Hepatocyte (in vitro differentiated cells): ENCODE results near the gene LINS1. TPM values are rescaled to one million over a fixed set of nuclear protein-coding genes. Genes with fewer than 3 reads are reported as not detected.

Experiments
- DNase-seq: peaks from one replicate; pipeline ENCODE4 v3.0.0-alpha.2; 2016; ENCODE audit warnings: low spot score
- H2AFZ ChIP-seq: fragments of 200-600 bp; sonication (generic); 2 replicates; pipeline ENCODE4 v1.6.0; 2016; ENCODE audit warnings: antibody characterized with exemption, mild to moderate bottlenecking
- H3K27ac ChIP-seq: fragments of 200-600 bp; sonication (generic); 2 replicates; pipeline ENCODE4 v1.5.1; 2016; ENCODE audit warnings: mild to moderate bottlenecking
- H3K27me3 ChIP-seq: fragments of 200-600 bp; sonication (generic); 2 replicates; pipeline ENCODE4 v1.6.1; 2016
- H3K36me3 ChIP-seq: fragments of 200-600 bp; sonication (generic); replicated peaks from 2 replicates; pipeline ENCODE4 v1.5.1; 2016; ENCODE audit warnings: low read depth; ENCODE audit not compliant: insufficient read depth
- H3K4me1 ChIP-seq: fragments of 200-600 bp; sonication (generic); 2 replicates; pipeline ENCODE4 v1.5.1; 2016; ENCODE audit warnings: mild to moderate bottlenecking, moderate library complexity; ENCODE audit not compliant: insufficient read depth
- H3K4me2 ChIP-seq: fragments of 200-600 bp; sonication (generic); 2 replicates; pipeline ENCODE4 v1.6.0; 2016
- H3K4me3 ChIP-seq: fragments of 200-600 bp; sonication (generic); 2 replicates; pipeline ENCODE4 v1.5.1; 2016; ENCODE audit warnings: mild to moderate bottlenecking
- H3K79me2 ChIP-seq: fragments of 200-600 bp; sonication (generic); 2 replicates; pipeline ENCODE4 v1.6.0; 2017; ENCODE audit warnings: mild to moderate bottlenecking
- H3K9me2 ChIP-seq: fragments of 200-600 bp; sonication (generic); replicated peaks from 2 replicates; pipeline ENCODE4 v1.6.0; 2017; ENCODE audit warnings: mild to moderate bottlenecking; ENCODE audit not compliant: insufficient read depth
- H3K9me3 ChIP-seq: fragments of 200-600 bp; sonication (generic); 2 replicates; pipeline ENCODE4 v1.5.1; 2016; ENCODE audit warnings: low read depth, mild to moderate bottlenecking
- H4K20me1 ChIP-seq: fragments of 200-600 bp; sonication (generic); 2 replicates; pipeline ENCODE4 v1.6.0; 2016; ENCODE audit warnings: mild to moderate bottlenecking; ENCODE audit not compliant: insufficient read depth, poor library complexity, severe bottlenecking
- CTCF ChIP-seq: fragments of 200-600 bp; sonication (generic); IDR thresholded peaks from 2 replicates; pipeline ENCODE4 v1.5.1; 2016; ENCODE audit warnings: antibody characterized with exemption, mild to moderate bottlenecking; ENCODE audit not compliant: poor library complexity
- EZH2 ChIP-seq: fragments of 200-600 bp; sonication (generic); IDR thresholded peaks from 2 replicates; pipeline ENCODE4 v1.6.1; 2016; ENCODE audit warnings: antibody characterized with exemption, mild to moderate bottlenecking, borderline replicate concordance
- EZH2phosphoT487 ChIP-seq: fragments of 200-600 bp; sonication (generic); IDR thresholded peaks from one replicate; pipeline ENCODE4 v1.6.1; 2018; ENCODE audit warnings: antibody characterized with exemption, mild to moderate bottlenecking, low read depth, moderate library complexity; ENCODE audit not compliant: unreplicated experiment, severe bottlenecking
- WGBS: methylation state at CpG from one replicate; pipeline ENCODE4 v1.1.6; 2016; ENCODE audit warnings: low lambda C conversion rate; ENCODE audit errors: missing lambda C conversion rate; 5-methylcytosine and 5-hydroxymethylcytosine counted together
- polyA plus RNA-seq: library from polyadenylated mRNA; unstranded; fragments of >200 nt; fragmentation: Nextera tagmentation; extraction: Ambion mirVana; gene quantifications from 2 replicates; pipeline ENCODE4 v1.2.1, GENCODE V29; 2016
- total RNA-seq: library from RNA; depleted of rRNA; stranded (reverse); fragments of >200 nt; gene quantifications from 2 replicates; pipeline ENCODE4 v1.2.3, GENCODE V29; 2014

Gene LINS1
- total RNA-seq (26.3 and 38.0 TPM in 2 replicates), polyA plus RNA-seq (3.2 and 8.1 TPM in 2 replicates)

- 2% methylated on average over 34 of the region's 51 CpGs for WGBS
- peak within 1 kb of the TSS; percentile 80 for H2AFZ ChIP-seq
- peak within 1 kb of the TSS; percentile 87 for H3K27ac ChIP-seq
Measured at GRCh38 chr15:100602064-100602822, at the start of gene LINS1, which contains the start of gene ASB7. LINS1 (minus strand) TSS chr15:100602184; CDS start chr15:100580842, 21,342 bp downstream. ASB7 (plus strand) TSS chr15:100602589; CDS start chr15:100612217, 9,628 bp downstream.

GRCh38 chr15:100651253-100651652 is 49.3 kb upstream of the LINS1 start:
- H3K79me2 ChIP-seq = peaks cover 4% of the 10 kb centered on the region
- H3K9me2 ChIP-seq = no peaks in the 10 kb centered on the region
- H3K4me3 ChIP-seq = no peak overlapping the region
- TF ChIP-seq EZH2phosphoT487 (no peak), EZH2 (no peak), CTCF (no peak)
- H3K27me3 ChIP-seq = no peaks in the 10 kb centered on the region
- H4K20me1 ChIP-seq = no peaks in the 10 kb centered on the region
- no peaks in the 10 kb centered on the region for H3K4me1 ChIP-seq
- H3K9me3 ChIP-seq = no peaks in the 10 kb centered on the region
- no peak overlapping the region for H3K4me2 ChIP-seq
- no peaks in the 10 kb centered on the region for H3K36me3 ChIP-seq
- DNase-seq = no peak
- WGBS = 95% methylated on average over 5 of the region's 5 CpGs
- H2AFZ ChIP-seq = no peak overlapping the region
- H3K27ac ChIP-seq = no peak overlapping the region

More at GRCh38 chr15:100602064-100602822, at the start of gene LINS1, which contains the start of gene ASB7:
- TF ChIP-seq CTCF = no peak
- Histone ChIP-seq H3K79me2 (peaks cover 83% of the 10 kb centered on the region), H3K4me2 (peak within 1 kb of the TSS; percentile 93), H3K4me3 (peak within 1 kb of the TSS; percentile 53), H3K9me3 (no peaks in the 10 kb centered on the region), H3K36me3 (no peaks in the 10 kb centered on the region), H4K20me1 (no peaks in the 10 kb centered on the region), H3K9me2 (no peaks in the 10 kb centered on the region), H3K4me1 (peaks cover 7% of the 10 kb centered on the region), H3K27me3 (no peaks in the 10 kb centered on the region)
- DNase-seq = peak; percentile 100

GRCh38 chr15:100650685-100651084 is 48.7 kb upstream of the LINS1 start:
- no peak overlapping the region for H3K4me3 ChIP-seq
- 93% methylated on average over 1 of the region's 1 CpG for WGBS

More at GRCh38 chr15:100650685-100651084, 48.7 kb upstream of the LINS1 start:
- H3K4me1 ChIP-seq = no peaks in the 10 kb centered on the region
- TF ChIP-seq EZH2 = no peak
- peak; percentile 31 for TF ChIP-seq CTCF
- no peak for TF ChIP-seq EZH2phosphoT487
- no peaks in the 10 kb centered on the region for H3K9me2 ChIP-seq
- no peaks in the 10 kb centered on the region for H3K27me3 ChIP-seq
- H3K4me2 ChIP-seq = no peak overlapping the region
- no peak overlapping the region for H3K27ac ChIP-seq
- no peaks in the 10 kb centered on the region for H4K20me1 ChIP-seq
- no peaks in the 10 kb centered on the region for H3K9me3 ChIP-seq
- no peak for DNase-seq
- H2AFZ ChIP-seq = no peak overlapping the region
- H3K79me2 ChIP-seq = peaks cover 10% of the 10 kb centered on the region
- no peaks in the 10 kb centered on the region for H3K36me3 ChIP-seq
